Measurements from ENCODE around the gene SHROOM4.

The SHROOM4 gene

GRCh38 chrX:50813843-50814661, at the start of gene SHROOM4:
SHROOM4 (minus strand) TSS chrX:50814194; CDS start chrX:50814018, 176 bp downstream.
- no peak for DNase-seq (ENCODE audit: low read depth in 2 of 2)

- no peak for DNase-seq (ENCODE audit: low read depth in 2 of 2)
Measured at GRCh38 chrX:50863471-50863870, 49.5 kb upstream of the SHROOM4 start.

- no peak for DNase-seq (ENCODE audit: low read depth in 2 of 2)
Measured at GRCh38 chrX:50860518-50860917, 46.5 kb upstream of the SHROOM4 start.

- no peak for DNase-seq (ENCODE audit: low read depth in 2 of 2)
Measured at GRCh38 chrX:50858548-50858947, 44.6 kb upstream of the SHROOM4 start.

- no peak for DNase-seq (ENCODE audit: low read depth in 2 of 2)
Measured at GRCh38 chrX:50853399-50853798, 39.4 kb upstream of the SHROOM4 start.

GRCh38 chrX:50852524-50852923, 38.5 kb upstream of the SHROOM4 start:
- DNase-seq (ENCODE audit: low read depth in 2 of 2) = no peak

- DNase-seq (ENCODE audit: low read depth in 2 of 2) = no peak
Measured at GRCh38 chrX:50842221-50842620, 28.2 kb upstream of the SHROOM4 start.

GRCh38 chrX:50839730-50840129, 25.7 kb upstream of the SHROOM4 start:
- DNase-seq (ENCODE audit: low read depth in 2 of 2) = no peak

GRCh38 chrX:50838820-50839600, 25.0 kb upstream of the SHROOM4 start:
- DNase-seq (ENCODE audit: low read depth in 2 of 2) = no peak

- no peak for DNase-seq (ENCODE audit: low read depth in 2 of 2)
Measured at GRCh38 chrX:50827996-50828395, 14.0 kb upstream of the SHROOM4 start.

- DNase-seq (ENCODE audit: low read depth in 2 of 2) = no peak
Measured at GRCh38 chrX:50825825-50826224, 11.8 kb upstream of the SHROOM4 start.

GRCh38 chrX:50818986-50819385, 5.0 kb upstream of the SHROOM4 start:
- no peak for DNase-seq (ENCODE audit: low read depth in 2 of 2)

- no peak for DNase-seq (ENCODE audit: low read depth in 2 of 2)
Measured at GRCh38 chrX:50815120-50815519, 1.1 kb upstream of the SHROOM4 start.

- DNase-seq (ENCODE audit: low read depth in 2 of 2) = no peak
Measured at GRCh38 chrX:50814701-50815100, 707 bp upstream of the SHROOM4 start.

GRCh38 chrX:50812995-50813842, 775 bp downstream of the SHROOM4 start:
- DNase-seq (ENCODE audit: low read depth in 2 of 2) = no peak

GRCh38 chrX:50805276-50805675, 8.7 kb downstream of the SHROOM4 start:
- no peak for DNase-seq (ENCODE audit: low read depth in 2 of 2)

GRCh38 chrX:50801135-50801534, 12.9 kb downstream of the SHROOM4 start:
- DNase-seq (ENCODE audit: low read depth in 2 of 2) = no peak

- DNase-seq (ENCODE audit: low read depth in 2 of 2) = no peak
Measured at GRCh38 chrX:50799531-50799961, 14.4 kb downstream of the SHROOM4 start.

GRCh38 chrX:50798783-50799182, 15.2 kb downstream of the SHROOM4 start:
- no peak for DNase-seq (ENCODE audit: low read depth in 2 of 2)

GRCh38 chrX:50787099-50787498, 26.9 kb downstream of the SHROOM4 start:
- DNase-seq (ENCODE audit: low read depth in 2 of 2) = no peak

GRCh38 chrX:50780144-50780543, 33.9 kb downstream of the SHROOM4 start:
- no peak for DNase-seq (ENCODE audit: low read depth in 2 of 2)

GRCh38 chrX:50779694-50780093, 34.3 kb downstream of the SHROOM4 start:
- DNase-seq (ENCODE audit: low read depth in 2 of 2) = no peak

Data from stimulated activated CD8-positive, alpha-beta memory T cell treated with anti-CD3 and anti-CD28 coated beads, Interleukin-15, amount 100 ng/mL, for 48 hours (primary cell).